HEK293T (cell line): ENCODE data around the gene RNF169.

Source experiments
- BHLHE40 ChIP-seq: fragments of 450-650 bp; IDR thresholded peaks from 2 replicates; pipeline ENCODE4 v1.6.1; 2016; ENCODE audit warnings: mild to moderate bottlenecking, moderate library complexity, borderline replicate concordance
- ELF4 ChIP-seq: fragments of 450-650 bp; IDR thresholded peaks from 2 replicates; pipeline ENCODE4 v1.6.1; 2017; ENCODE audit warnings: antibody characterized with exemption
- FOXA1 ChIP-seq: fragments of 450-650 bp; IDR thresholded peaks from 2 replicates; pipeline ENCODE4 v1.6.1; 2016; ENCODE audit warnings: mild to moderate bottlenecking
- FOXK2 ChIP-seq: fragments of 450-650 bp; IDR thresholded peaks from 2 replicates; pipeline ENCODE4 v1.6.1; 2016; ENCODE audit warnings: mild to moderate bottlenecking
- HDGF ChIP-seq: fragments of 450-650 bp; IDR thresholded peaks from 2 replicates; pipeline ENCODE4 v1.6.1; 2017; ENCODE audit warnings: antibody characterized with exemption, borderline replicate concordance
- NFRKB ChIP-seq: fragments of 450-650 bp; IDR thresholded peaks from 2 replicates; pipeline ENCODE4 v1.6.1; 2016; ENCODE audit warnings: mild to moderate bottlenecking, moderate library complexity
- SP1 ChIP-seq: fragments of 450-650 bp; IDR thresholded peaks from 2 replicates; pipeline ENCODE4 v1.6.1; 2017
- SUZ12 ChIP-seq: fragments of 450-650 bp; IDR thresholded peaks from 2 replicates; pipeline ENCODE4 v1.6.1; 2016; ENCODE audit warnings: mild to moderate bottlenecking
- TARDBP ChIP-seq: fragments of 450-650 bp; IDR thresholded peaks from 2 replicates; pipeline ENCODE4 v1.6.1; 2016
- ZNF384 ChIP-seq: fragments of 450-650 bp; IDR thresholded peaks from 2 replicates; pipeline ENCODE4 v1.6.1; 2016

DNA sequence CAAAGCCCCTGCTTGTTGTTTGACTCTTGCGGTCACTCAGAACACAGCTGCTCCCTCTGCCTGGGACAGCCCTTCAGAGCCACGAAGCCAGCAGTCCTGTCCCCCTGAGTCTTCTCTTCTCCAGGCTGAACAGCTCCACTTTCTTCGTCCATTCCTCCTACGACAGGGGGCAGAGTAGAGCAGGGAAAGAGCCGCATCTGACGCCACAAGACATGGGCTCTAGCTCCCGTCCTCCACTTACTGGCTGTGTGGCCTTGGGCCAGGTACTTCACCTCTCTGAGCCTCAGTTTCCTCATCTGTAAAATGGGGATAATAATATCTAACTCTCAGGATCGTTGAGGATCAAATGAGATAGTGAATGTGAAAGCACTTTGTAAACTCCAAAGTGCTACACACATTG is 47.3 kb upstream of the RNF169 start:
- no peak for TF ChIP-seq NFRKB
- TF ChIP-seq BHLHE40, result no peak
- TF ChIP-seq TARDBP, result no peak
- TF ChIP-seq FOXK2, result no peak
- no peak for TF ChIP-seq FOXA1
- no peak for TF ChIP-seq SP1
- TF ChIP-seq HDGF, result no peak
- TF ChIP-seq SUZ12, result no peak
- no peak for TF ChIP-seq ELF4
- no peak for TF ChIP-seq ZNF384
